ENCODE data around the gene SLC16A12.
"Not testable (repeated sequence)": the region's sequence is repeated elsewhere in the genome, so short reads cannot be mapped to it uniquely, and the experiment has no call there.

SLC16A12 gene

DNA sequence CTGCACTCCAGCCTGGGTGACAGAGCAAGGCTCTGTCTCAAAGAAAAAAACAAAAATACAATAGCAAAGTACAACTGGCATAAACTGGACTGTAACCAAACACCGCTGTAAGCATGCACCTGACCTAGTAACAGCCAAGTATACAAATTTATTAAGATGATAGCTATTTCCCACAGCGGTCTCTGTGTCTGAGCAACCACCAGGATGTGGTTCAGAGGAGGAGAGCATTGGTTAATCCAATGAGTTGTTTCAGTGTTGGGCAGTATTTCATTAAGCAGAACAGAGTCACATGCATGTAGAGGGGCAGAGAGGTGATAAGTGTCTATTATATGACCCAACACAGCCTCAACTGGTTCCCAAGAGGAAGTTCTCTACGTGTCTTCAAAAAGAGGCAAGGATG lies 4.0 kb downstream of the SLC16A12 start:
- H3K4me1 Mint-ChIP-seq, result peaks cover 10% of the 10 kb centered on the region
- no peak for DNase-seq
- TF ChIP-seq, protein P1, sequence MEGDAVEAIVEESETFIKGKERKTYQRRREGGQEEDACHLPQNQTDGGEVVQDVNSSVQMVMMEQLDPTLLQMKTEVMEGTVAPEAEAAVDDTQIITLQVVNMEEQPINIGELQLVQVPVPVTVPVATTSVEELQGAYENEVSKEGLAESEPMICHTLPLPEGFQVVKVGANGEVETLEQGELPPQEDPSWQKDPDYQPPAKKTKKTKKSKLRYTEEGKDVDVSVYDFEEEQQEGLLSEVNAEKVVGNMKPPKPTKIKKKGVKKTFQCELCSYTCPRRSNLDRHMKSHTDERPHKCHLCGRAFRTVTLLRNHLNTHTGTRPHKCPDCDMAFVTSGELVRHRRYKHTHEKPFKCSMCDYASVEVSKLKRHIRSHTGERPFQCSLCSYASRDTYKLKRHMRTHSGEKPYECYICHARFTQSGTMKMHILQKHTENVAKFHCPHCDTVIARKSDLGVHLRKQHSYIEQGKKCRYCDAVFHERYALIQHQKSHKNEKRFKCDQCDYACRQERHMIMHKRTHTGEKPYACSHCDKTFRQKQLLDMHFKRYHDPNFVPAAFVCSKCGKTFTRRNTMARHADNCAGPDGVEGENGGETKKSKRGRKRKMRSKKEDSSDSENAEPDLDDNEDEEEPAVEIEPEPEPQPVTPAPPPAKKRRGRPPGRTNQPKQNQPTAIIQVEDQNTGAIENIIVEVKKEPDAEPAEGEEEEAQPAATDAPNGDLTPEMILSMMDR (IDR thresholded peaks at IDR 0.05), result no peak
- peaks cover 58% of the 10 kb centered on the region for H3K27me3 Mint-ChIP-seq (ENCODE audit: low read depth, poor library complexity)
- no peaks in the 10 kb centered on the region for H3K36me3 Mint-ChIP-seq (ENCODE audit: low read depth)
- peaks cover 4% of the 10 kb centered on the region for H3K9me3 Mint-ChIP-seq
- H3K4me3 Mint-ChIP-seq, result no peak overlapping the region
- H3K27ac Mint-ChIP-seq, result no peak overlapping the region

DNA sequence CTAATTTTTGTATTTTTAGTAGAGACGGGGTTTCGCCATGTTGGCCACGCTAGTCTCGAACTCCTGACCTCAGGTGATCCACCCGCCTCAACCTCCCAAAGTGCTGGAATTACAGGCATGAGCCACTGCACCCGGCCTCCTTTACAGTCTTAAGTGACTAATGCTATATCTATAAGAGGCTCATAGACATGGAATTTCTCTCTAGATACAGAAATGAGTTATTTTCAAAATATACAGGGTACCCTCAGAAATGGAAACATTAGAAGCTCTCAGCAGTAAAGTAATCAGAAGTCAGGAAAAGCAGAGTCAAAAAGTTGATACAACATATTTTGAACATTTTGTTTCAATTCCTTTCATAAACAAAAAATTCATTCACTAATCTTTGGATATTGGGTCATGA lies 5.7 kb downstream of the SLC16A12 start:
- peaks cover 44% of the 10 kb centered on the region for H3K27me3 Mint-ChIP-seq (ENCODE audit: low read depth, poor library complexity)
- H3K4me1 Mint-ChIP-seq, H3K4me3 Mint-ChIP-seq: not testable (repeated sequence)

DNA sequence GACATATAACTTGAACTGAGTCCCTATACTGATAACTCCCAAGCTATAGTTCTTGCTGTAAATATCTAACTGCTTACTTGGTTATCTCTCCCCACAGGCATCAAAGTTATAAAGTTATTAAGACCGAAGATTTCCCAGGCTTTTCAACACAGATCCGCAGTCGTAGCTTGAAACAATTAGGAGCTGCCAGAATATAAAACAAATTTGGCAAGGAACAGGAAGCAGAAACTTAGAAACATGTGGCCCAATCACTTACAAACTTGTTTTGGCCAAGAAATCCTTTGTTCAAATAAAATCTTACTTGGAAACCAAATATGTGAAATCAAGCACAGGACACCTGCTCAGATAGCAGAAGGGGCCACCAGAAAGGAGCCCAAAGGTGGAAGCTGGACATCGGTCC lies 9.0 kb downstream of the SLC16A12 start:
- peaks cover 10% of the 10 kb centered on the region for H3K27me3 Mint-ChIP-seq (ENCODE audit: low read depth, poor library complexity)
- H3K27ac Mint-ChIP-seq, result no peak overlapping the region
- H3K4me3 Mint-ChIP-seq, result no peak overlapping the region
- no peaks in the 10 kb centered on the region for H3K9me3 Mint-ChIP-seq
- TF ChIP-seq, protein P1 (IDR thresholded peaks at IDR 0.05), result no peak
- DNase-seq, result no peak
- no peaks in the 10 kb centered on the region for H3K4me1 Mint-ChIP-seq
- H3K36me3 Mint-ChIP-seq (ENCODE audit: low read depth), result no peaks in the 10 kb centered on the region

More for the DNA sequence above, 5.7 kb downstream of the SLC16A12 start:
- not testable (repeated sequence) for H3K36me3 Mint-ChIP-seq (ENCODE audit: low read depth); DNase-seq; H3K9me3 Mint-ChIP-seq; H3K27ac Mint-ChIP-seq

DNA sequence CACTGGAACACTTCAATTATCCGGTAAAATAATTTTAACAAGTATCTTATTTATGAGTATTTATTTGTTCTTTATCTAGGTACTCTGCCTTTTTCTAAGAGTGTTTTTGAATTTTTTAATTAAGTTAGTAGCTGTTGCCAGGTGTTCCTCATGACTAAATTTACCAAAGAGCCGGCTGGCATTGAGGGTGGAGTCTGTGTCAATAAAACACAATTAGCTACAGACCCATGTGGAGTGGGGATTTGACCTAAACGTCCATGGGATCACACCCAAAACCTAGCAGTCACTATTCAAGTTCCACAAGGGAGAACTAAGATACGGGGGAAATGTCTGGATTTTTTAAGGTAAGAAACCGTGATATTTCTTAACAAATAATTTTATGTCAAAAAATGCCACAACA lies 9.8 kb downstream of the SLC16A12 start:
- no peak for DNase-seq
- H3K4me1 Mint-ChIP-seq, result no peaks in the 10 kb centered on the region
- no peak overlapping the region for H3K4me3 Mint-ChIP-seq
- H3K27me3 Mint-ChIP-seq (ENCODE audit: low read depth, poor library complexity), result peaks cover 6% of the 10 kb centered on the region
- TF ChIP-seq, protein P1 (IDR thresholded peaks at IDR 0.05), result no peak
- no peak overlapping the region for H3K27ac Mint-ChIP-seq
- H3K36me3 Mint-ChIP-seq (ENCODE audit: low read depth), result no peaks in the 10 kb centered on the region
- no peaks in the 10 kb centered on the region for H3K9me3 Mint-ChIP-seq

DNA sequence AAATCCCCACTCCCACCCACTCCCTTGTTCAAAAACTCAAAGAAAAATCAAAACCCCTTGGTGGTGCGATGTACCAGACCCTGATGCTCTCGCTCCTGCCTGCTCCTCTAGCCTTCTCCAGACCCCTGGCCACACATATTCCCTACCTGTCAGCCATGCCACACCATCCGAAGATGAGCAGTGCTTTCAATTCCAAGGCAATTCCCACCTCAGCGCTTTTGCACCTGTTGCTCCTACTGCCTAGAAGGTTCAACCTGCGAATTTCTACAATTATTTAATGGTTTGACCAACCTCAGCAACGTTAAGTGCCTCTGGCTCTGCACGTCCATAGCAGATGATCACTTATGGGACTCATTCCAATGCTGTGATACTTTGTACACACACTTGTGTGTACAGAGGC lies 11.1 kb downstream of the SLC16A12 start:
- H3K4me1 Mint-ChIP-seq, result no peaks in the 10 kb centered on the region
- no peaks in the 10 kb centered on the region for H3K9me3 Mint-ChIP-seq
- TF ChIP-seq, protein P1 (IDR thresholded peaks at IDR 0.05), result no peak
- no peak overlapping the region for H3K27ac Mint-ChIP-seq
- no peaks in the 10 kb centered on the region for H3K36me3 Mint-ChIP-seq (ENCODE audit: low read depth)
- H3K4me3 Mint-ChIP-seq, result no peak overlapping the region
- H3K27me3 Mint-ChIP-seq (ENCODE audit: low read depth, poor library complexity), result no peaks in the 10 kb centered on the region
- no peak for DNase-seq

DNA sequence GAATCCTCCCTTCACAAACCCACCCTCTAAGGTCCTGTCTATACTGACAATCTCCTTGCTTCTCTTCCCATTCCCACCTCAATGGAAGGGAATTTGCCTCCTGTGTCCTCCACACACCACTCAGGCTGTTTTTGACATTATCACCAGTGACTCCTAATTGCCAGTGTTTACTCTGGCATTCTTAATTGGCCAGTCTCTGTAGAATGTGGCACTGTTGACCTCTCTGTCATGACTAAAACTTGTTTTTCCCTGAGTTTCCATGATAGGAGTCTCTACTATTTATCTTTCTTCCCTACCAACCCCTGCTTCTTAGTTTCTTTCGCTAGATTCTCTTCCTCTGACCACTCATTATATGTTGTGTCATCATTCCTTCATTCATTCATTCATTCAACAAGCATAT lies 12.1 kb downstream of the SLC16A12 start:
- TF ChIP-seq, protein P1 (IDR thresholded peaks at IDR 0.05), result no peak
- no peak overlapping the region for H3K4me3 Mint-ChIP-seq
- no peak overlapping the region for H3K27ac Mint-ChIP-seq
- H3K9me3 Mint-ChIP-seq, result no peaks in the 10 kb centered on the region
- no peaks in the 10 kb centered on the region for H3K27me3 Mint-ChIP-seq (ENCODE audit: low read depth, poor library complexity)
- DNase-seq, result no peak
- H3K4me1 Mint-ChIP-seq, result no peaks in the 10 kb centered on the region
- no peaks in the 10 kb centered on the region for H3K36me3 Mint-ChIP-seq (ENCODE audit: low read depth)

Data from nephron progenitor cell (in vitro differentiated cells).